ENCODE data around the gene IKZF4.

Gene IKZF4

GRCh38 chr12:56082967-56083366 is 62.1 kb downstream of the IKZF4 start:
- no peak for DNase-seq (ENCODE audit: low read depth in 2 of 2)

GRCh38 chr12:56084958-56085543 is 64.2 kb downstream of the IKZF4 start:
- DNase-seq (ENCODE audit: low read depth in 2 of 2): no peak

- no peak for DNase-seq (ENCODE audit: low read depth in 2 of 2)
Observed at GRCh38 chr12:56086096-56086495, 65.3 kb downstream of the IKZF4 start.

GRCh38 chr12:56086608-56087007 is 65.8 kb downstream of the IKZF4 start:
- no peak for DNase-seq (ENCODE audit: low read depth in 2 of 2)

GRCh38 chr12:56087220-56087619 is 66.4 kb downstream of the IKZF4 start:
- no peak for DNase-seq (ENCODE audit: low read depth in 2 of 2)

All from fibroblast of skin of left quadriceps (primary cell).